Measurements from ENCODE around the gene KIAA0825. TPM values are rescaled to one million over a fixed set of nuclear protein-coding genes. Genes with fewer than 3 reads are reported as not detected.
A peak's percentile ranks its signal among the peaks of the same experiment; 100 is the strongest.

The KIAA0825 gene
- total RNA-seq, 1 donor from 2014 or later, result 3.1 TPM

- DNase-seq (ENCODE audit: low spot score) (no peak), ATAC-seq (no peak)
These were observed 109.8 kb downstream of the KIAA0825 start for GRCh38 chr5:94508461-94509148.

- DNase-seq (ENCODE audit: low spot score) (no peak), ATAC-seq (no peak)
These were observed 112.9 kb downstream of the KIAA0825 start for GRCh38 chr5:94505327-94506068.

DNA sequence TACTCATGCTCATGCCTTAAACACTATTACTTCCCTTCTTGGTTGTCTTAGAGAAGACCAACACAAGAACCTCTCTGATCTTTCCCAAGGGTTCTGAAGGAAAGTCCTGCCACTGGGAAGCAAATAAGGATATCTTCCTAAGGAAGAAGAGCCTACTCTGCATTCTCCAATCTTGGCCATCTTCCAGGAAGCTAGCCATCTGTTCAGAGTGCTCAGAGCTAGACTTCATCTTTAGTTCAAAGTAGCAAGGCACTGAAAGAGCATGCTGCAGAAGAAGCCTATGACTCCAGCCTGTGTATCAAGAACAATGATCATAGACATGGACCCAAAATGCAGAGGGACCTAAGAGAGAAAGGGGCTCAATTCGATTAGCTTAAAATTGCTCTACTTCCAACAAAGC lies 114.7 kb downstream of the KIAA0825 start:
- DNase-seq (ENCODE audit: low spot score) (no peak), ATAC-seq (no peak)

- DNase-seq (ENCODE audit: low spot score) (no peak), ATAC-seq (no peak)
These were observed 117.0 kb downstream of the KIAA0825 start for GRCh38 chr5:94501365-94501764.

GRCh38 chr5:94499806-94500205 lies 118.6 kb downstream of the KIAA0825 start:
- ATAC-seq (no peak), DNase-seq (ENCODE audit: low spot score) (no peak)

DNA sequence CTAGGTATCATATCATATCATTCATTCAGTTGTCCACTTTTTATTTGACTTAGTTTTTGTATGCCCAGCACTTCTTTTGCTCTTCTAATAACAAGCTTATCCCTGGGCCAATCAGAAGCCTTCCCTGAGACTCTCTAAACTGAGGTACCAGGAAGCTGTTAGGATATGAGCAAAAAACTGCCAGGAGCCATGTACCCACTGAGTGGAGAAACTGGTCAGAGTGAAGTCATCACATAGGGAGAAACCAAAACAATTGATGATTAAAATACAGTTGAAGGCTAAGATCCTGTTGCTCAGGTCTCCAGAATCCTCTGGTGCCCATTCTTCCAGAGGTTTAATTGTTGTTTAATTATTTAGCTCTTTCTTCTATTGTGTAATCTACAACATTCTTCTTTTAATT lies 120.2 kb downstream of the KIAA0825 start:
- ATAC-seq, result no peak
- no peak for DNase-seq (ENCODE audit: low spot score)

DNA sequence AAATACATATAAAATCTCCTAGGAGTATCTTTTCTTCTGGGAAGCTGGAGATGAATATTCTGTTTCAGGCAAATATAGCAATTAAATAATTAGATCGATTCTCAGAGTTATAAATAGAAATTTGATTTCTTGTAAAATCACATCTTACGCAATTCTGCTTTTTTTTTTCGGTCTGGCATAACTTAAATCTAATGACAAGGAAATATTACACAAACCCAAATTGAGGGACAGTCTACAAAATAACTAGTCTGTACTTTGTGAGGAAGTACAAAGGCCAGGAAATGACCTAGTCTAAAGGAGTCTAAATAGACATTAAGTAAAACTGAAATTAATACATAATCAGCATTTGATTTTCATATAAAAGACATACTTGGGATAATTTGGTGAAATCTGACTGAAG lies 133.3 kb downstream of the KIAA0825 start:
- no peak for DNase-seq (ENCODE audit: low spot score)

GRCh38 chr5:94481059-94481458 lies 137.3 kb downstream of the KIAA0825 start:
- ATAC-seq (no peak), DNase-seq (ENCODE audit: low spot score) (no peak)

More for the DNA sequence above, 133.3 kb downstream of the KIAA0825 start:
- ATAC-seq, result peak; percentile 51

- ATAC-seq (no peak), DNase-seq (ENCODE audit: low spot score) (no peak)
These were observed 137.9 kb downstream of the KIAA0825 start for GRCh38 chr5:94480486-94480885.

DNA sequence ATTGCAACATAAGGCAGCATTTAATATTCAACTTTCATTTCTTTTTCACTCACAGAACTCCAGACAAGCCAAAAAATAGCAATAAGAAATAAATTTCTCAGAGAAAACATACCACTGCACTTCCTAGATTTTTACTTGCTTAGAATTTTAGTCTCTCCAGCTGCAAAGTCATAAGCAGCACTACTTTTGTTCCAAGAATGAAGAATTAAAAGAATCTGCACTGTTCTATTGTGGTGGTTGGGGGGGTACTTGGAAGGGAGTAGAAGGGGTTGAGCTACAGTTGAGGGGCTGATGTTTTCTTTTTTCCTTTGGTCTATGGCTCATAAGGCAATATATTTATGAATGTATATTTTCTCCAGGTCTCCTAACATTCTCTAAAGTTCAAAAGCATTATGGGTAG lies 144.5 kb downstream of the KIAA0825 start:
- DNase-seq (ENCODE audit: low spot score) (no peak), ATAC-seq (no peak)

DNA sequence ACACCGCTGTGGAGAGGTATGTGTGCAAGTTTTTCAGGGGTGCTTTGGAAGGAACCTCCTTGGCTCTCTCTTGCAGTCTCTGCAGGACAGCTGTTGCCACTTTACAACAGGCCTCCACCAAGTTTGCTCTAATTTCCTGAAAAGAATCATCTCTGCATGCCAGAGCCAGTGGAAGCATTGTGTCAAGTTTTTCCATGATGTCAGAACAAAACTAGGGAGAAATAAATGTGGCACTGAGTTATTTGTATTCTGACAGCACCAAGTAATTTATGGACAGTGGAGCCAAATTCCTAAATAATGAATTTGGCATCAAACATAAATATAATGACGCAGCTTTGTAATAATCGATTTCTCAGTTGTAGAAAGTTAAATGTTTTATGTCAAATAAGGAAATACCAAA lies 146.9 kb downstream of the KIAA0825 start:
- ATAC-seq (no peak), DNase-seq (ENCODE audit: low spot score) (no peak)

DNA sequence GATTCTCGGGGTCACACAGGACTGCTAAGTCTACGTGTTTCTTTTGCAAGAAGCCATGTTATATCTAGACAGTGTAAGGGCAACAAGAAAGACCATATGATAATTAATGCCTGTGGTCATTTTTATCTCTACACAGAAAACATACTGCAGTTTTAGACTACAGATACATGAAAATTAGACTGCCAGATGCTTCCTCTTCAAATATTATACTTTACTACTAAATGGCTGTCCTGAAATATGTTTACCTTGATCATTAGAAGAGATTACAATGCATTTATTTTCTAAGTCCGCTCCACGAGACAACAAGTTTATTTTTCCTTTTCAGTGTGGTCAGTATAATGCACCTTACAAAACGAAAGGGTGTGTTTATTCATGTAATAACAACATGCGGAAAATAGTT lies 147.6 kb downstream of the KIAA0825 start:
- DNase-seq (ENCODE audit: low spot score), result no peak
- ATAC-seq, result no peak

- ATAC-seq, result no peak
- DNase-seq (ENCODE audit: low spot score), result no peak
These were observed 148.5 kb downstream of the KIAA0825 start for GRCh38 chr5:94469894-94470329.

DNA sequence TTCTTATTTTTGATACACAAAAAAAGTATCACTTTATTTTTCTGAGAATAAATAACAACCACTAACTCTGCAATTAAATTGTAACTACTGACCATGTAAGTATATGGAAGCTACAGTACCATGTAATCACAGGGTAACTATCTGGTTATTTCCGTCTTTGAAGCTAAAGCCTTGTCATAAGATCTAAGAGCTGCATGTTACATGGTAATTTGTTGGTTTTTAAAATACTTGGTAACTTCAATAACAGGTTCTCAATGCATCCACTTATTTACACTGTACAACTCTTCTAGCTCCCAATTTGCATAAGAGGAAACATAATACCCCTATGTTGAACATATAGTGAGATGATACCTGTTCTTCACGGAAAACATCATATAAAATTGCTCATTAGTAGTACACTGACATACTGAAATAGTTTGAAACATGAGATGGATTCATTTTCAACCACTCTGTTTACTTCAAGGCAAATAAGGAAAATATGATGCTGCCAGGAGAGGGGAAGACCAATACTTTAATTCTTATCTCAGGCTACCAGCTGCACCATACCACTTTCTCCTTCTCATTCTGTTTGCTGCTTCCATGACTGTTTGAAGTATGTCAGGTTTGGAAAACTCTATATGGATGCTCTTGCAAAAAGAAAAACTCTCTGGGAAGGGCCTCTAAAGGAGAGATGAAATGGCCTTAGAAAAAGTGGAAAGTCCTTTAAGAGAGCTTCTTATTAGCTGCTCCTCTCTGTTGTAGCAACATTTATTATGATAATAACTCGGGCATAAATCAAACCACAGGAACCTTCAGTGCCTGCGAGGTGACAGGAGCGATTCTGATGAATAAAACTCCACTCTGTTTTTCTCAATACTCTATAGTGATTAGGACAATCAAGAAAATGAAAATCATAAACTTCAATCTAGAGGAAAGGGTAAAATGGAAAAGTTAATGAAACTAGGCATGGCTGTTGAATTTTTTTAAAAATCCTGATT lies 150.2 kb downstream of the KIAA0825 start:
- DNase-seq (ENCODE audit: low spot score) (no peak), ATAC-seq (no peak)

DNA sequence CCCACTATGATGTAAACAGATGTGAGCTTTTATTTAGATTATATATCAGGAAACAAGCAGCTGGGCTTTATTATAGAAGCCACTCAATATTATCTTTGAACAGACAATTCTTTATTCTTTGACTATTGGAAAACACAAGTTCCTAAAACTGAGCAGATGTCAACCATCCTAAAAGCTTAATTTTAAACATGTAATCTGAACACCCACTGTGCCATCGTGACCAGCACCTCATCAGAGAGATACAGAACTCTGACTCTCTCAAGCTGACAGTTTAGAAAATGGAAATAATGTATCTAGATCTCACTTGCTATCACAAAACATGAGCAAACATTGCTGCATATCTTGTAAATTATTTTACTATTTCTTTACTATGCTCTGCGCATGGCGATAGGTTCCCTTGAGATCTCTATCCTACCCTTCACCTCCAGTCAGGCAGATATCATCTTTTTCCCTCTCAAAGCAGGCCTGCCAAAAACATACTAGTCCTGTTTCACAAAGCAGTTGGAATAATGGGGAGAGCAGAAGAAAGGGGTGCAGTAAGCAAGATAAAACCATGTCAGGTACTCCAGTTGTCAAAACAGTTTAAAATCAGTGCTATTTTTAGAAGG lies 151.0 kb downstream of the KIAA0825 start:
- ATAC-seq (no peak), DNase-seq (ENCODE audit: low spot score) (no peak)

DNA sequence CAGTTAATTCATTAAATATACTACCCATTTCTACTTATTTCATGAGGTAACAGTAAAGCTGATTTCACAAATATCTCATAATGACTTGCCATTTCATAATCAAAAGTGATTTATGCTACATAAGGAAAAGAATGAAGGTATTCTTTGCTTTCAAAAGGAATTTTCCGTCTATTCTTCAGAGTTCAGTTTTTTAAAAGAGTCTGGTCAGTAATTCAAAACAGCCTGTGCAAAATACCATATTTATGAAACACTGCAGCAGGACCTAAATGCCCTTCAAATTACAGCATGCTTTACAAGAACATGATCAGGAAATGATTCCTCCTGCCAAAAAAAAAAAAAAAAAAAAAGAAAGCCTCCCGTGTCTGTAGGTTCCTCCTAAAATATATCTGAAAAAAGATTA lies 154.7 kb downstream of the KIAA0825 start:
- ATAC-seq (no peak), DNase-seq (ENCODE audit: low spot score) (no peak)

GRCh38 chr5:94461131-94461530 lies 157.3 kb downstream of the KIAA0825 start:
- ATAC-seq (no peak), DNase-seq (ENCODE audit: low spot score) (no peak)

GRCh38 chr5:94459915-94460314 lies 158.5 kb downstream of the KIAA0825 start:
- no peak for DNase-seq (ENCODE audit: low spot score)
- ATAC-seq, result no peak

GRCh38 chr5:94457788-94458187 lies 160.6 kb downstream of the KIAA0825 start:
- no peak for ATAC-seq
- no peak for DNase-seq (ENCODE audit: low spot score)

DNA sequence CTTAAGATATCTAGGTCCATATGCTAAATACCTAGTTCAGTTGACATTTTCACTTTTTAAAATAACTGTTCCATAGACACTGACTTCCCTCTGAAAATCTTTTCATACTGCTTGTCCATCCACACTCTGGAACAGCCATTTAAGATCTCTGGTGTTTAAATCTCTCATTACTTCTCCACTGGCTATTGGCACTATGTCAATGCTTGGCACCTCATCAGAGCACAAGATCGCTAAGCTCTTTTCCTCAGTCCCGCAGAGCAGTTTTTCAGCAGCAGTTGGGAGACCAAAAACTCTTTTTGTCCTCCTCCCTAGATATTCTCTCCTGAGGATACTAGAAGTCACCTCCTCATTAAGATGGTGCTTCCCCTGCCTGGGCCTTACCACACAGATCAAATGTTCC lies 172.7 kb downstream of the KIAA0825 start:
- no peak for ATAC-seq
- DNase-seq (ENCODE audit: low spot score), result no peak

- ATAC-seq (no peak), DNase-seq (ENCODE audit: low spot score) (no peak)
These were observed 175.4 kb downstream of the KIAA0825 start for GRCh38 chr5:94442991-94443390.

Data from left lobe of liver (tissue), 2 donors.